HUES6 (cell line): Measurements from ENCODE around the gene DGCR6L.
"Not testable (repeated sequence)": the region's sequence is repeated elsewhere in the genome, so short reads cannot be mapped to it uniquely, and the experiment has no call there.

Experiments used
- H3K27ac ChIP-seq: 2 replicates; pipeline ENCODE4 v1.7.0; 2013; ENCODE audit warnings: low read depth, mild to moderate bottlenecking, low read length, inconsistent platforms
- H3K27me3 ChIP-seq: 2 replicates; pipeline ENCODE4 v1.6.1; 2013; ENCODE audit warnings: low read length; ENCODE audit not compliant: control insufficient read depth, insufficient read depth
- H3K36me3 ChIP-seq: 2 replicates; pipeline ENCODE4 v1.6.1; 2013; ENCODE audit warnings: low read length; ENCODE audit not compliant: control insufficient read depth, insufficient read depth
- H3K4me1 ChIP-seq: 2 replicates; pipeline ENCODE4 v1.6.1; 2013; ENCODE audit warnings: low read length; ENCODE audit not compliant: control insufficient read depth, insufficient read depth
- H3K4me3 ChIP-seq: 2 replicates; pipeline ENCODE4 v1.5.1; 2013; ENCODE audit warnings: low read depth, low read length
- H3K9ac ChIP-seq: one replicate; pipeline ENCODE4 v1.6.1; 2013; ENCODE audit warnings: mild to moderate bottlenecking, low read length
- H3K9me3 ChIP-seq: 2 replicates; pipeline ENCODE4 v1.6.1; 2013; ENCODE audit warnings: low read depth, low read length; ENCODE audit not compliant: control insufficient read depth, insufficient read depth

The DGCR6L gene

DNA sequence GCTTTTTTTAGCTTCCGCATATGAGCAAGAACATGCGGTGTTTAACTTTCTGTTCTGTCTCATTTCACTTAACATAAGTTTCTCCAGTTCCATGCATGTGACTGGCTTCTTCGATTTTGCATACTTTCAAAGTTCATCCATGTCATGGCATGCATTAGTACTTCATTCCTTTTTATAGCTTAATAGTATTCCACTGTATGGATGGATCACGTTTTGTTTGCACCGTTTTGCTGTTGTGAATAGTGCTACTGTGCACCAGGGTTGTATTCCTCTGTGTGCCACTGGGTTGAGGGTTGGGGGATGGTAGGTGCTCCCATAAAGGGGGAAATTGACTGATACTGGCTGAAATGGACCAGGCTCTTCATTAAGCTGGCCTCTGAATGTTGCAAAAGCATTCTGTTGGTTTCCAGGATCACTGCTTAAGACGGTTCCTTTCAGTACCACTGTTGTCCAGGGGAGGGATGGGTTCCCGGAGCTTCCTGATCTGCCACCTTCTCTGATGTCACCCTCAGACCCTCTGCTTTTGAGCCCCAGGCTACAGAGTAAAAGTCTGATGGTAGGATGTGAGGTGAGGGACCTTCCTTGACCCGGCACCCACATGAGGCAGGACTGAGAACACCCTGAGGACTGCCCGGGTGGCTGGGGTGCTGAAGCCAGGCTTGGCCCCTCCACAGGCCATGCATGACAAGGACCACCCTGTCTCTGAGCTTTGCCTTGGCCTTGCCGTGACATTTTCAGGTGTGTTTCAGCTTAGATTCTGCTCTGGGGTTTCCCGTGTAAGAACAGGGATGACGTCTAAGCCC is 24.4 kb downstream of the DGCR6L start:
- no peak overlapping the region for H3K9ac ChIP-seq
- no peak overlapping the region for H3K4me3 ChIP-seq
- H3K27ac ChIP-seq: no peak overlapping the region
- H3K4me1 ChIP-seq: no peaks in the 10 kb centered on the region
- H3K27me3 ChIP-seq: peaks cover 41% of the 10 kb centered on the region
- H3K36me3 ChIP-seq: no peaks in the 10 kb centered on the region
- no peaks in the 10 kb centered on the region for H3K9me3 ChIP-seq

DNA sequence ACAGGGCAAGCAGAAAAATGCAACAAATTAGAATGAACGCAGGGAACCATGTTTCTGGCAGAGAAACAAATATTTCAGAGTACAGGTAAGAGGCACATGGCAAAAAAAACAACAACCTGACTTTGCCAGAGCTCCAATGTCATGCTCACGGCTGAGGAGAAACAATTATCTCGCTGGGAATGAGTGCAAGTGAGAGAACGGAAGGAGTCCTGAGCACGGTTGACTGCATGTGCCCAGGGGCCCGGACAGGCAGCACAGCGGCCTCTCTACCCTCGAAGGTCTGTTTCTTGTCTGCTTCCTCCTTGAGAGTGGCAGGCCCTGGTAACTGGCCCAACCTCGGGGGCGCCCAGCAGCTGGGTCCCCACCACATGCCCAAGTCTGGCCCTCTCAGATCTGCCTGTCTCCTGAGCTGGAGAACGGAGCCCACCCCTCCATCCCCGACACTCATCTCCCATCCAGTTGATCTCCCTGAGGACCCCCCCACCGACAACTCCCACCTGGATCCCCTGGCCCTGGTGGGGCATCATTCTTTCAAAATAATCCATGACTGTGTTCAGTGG is 27.1 kb downstream of the DGCR6L start:
- H3K36me3 ChIP-seq: no peaks in the 10 kb centered on the region
- H3K4me3 ChIP-seq: no peak overlapping the region
- no peaks in the 10 kb centered on the region for H3K9me3 ChIP-seq
- peaks cover 19% of the 10 kb centered on the region for H3K27me3 ChIP-seq
- H3K27ac ChIP-seq: no peak overlapping the region
- H3K9ac ChIP-seq: no peak overlapping the region
- H3K4me1 ChIP-seq: no peaks in the 10 kb centered on the region

DNA sequence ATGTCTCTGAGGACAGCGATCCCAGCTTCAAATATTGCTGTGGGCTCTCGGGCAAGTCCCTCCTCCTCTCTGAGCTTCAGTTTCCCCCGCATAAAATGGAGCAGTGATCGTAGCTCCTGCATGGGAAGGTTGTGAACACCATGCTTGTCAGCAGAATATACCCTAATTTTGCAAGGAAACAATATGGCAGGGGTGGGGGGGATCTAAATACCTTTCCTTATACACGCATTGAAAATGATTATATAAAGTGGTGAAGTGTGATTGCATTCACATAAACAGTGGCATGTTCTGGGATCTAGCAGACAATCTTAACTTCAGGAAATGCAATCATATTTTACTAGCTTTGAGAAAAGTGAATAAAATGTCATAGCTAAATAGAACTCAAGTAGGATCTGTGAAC is 27.8 kb downstream of the DGCR6L start:
- H3K9me3 ChIP-seq: no peaks in the 10 kb centered on the region
- no peak overlapping the region for H3K4me3 ChIP-seq
- peaks cover 12% of the 10 kb centered on the region for H3K27me3 ChIP-seq
- H3K36me3 ChIP-seq: no peaks in the 10 kb centered on the region
- no peaks in the 10 kb centered on the region for H3K4me1 ChIP-seq
- no peak overlapping the region for H3K9ac ChIP-seq
- H3K27ac ChIP-seq: no peak overlapping the region

- peaks cover 7% of the 10 kb centered on the region; the same call in 1 of the 2 replicates for H3K27me3 ChIP-seq
These were observed 28.2 kb downstream of the DGCR6L start for GRCh38 chr22:20291604-20292063.

DNA sequence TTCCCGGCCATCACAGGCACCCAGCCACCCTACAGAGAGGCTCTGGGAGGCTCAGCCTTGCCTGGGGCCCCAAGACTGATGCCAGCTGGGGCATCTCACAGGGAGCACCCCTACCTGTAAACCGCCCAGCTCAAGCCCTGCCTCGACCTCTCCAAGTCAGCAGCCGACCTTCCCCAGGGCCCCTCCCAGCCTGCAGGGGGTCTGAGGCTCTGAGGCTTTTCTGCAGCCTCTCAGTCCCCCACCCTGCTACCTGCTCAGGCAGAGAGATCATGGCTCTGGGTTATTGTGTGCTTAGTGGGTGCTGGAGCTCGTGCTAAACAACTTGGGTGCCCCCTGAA is 28.6 kb downstream of the DGCR6L start:
- Histone ChIP-seq H3K4me1 (no peaks in the 10 kb centered on the region), H3K27me3 (peaks cover 4% of the 10 kb centered on the region; the same call in 1 of the 2 replicates), H3K36me3 (no peaks in the 10 kb centered on the region), H3K9me3 (no peaks in the 10 kb centered on the region), H3K27ac (no peak overlapping the region), H3K4me3 (no peak overlapping the region), H3K9ac (no peak overlapping the region)

More at GRCh38 chr22:20291604-20292063, 28.2 kb downstream of the DGCR6L start:
- Histone ChIP-seq H3K9me3 (no peaks in the 10 kb centered on the region), H3K4me1 (no peaks in the 10 kb centered on the region), H3K36me3 (no peaks in the 10 kb centered on the region), H3K27ac (no peak overlapping the region), H3K4me3 (no peak overlapping the region), H3K9ac (no peak overlapping the region)

GRCh38 chr22:20290578-20291248 is 29.1 kb downstream of the DGCR6L start:
- Histone ChIP-seq H3K9ac (no peak overlapping the region), H3K4me3 (no peak overlapping the region), H3K4me1 (no peaks in the 10 kb centered on the region), H3K9me3 (no peaks in the 10 kb centered on the region), H3K27me3 (peaks cover 1% of the 10 kb centered on the region; the same call in 1 of the 2 replicates), H3K27ac (no peak overlapping the region), H3K36me3 (no peaks in the 10 kb centered on the region)

GRCh38 chr22:20290045-20290392 is 29.8 kb downstream of the DGCR6L start:
- no peaks in the 10 kb centered on the region for H3K4me1 ChIP-seq
- H3K4me3 ChIP-seq: no peak overlapping the region
- no peaks in the 10 kb centered on the region for H3K36me3 ChIP-seq
- no peak overlapping the region for H3K27ac ChIP-seq
- no peaks in the 10 kb centered on the region for H3K9me3 ChIP-seq
- H3K27me3 ChIP-seq: no peaks in the 10 kb centered on the region; the same call in 1 of the 2 replicates
- H3K9ac ChIP-seq: no peak overlapping the region

- H3K9ac ChIP-seq: not testable (repeated sequence)
These were observed 30.4 kb downstream of the DGCR6L start for GRCh38 chr22:20289182-20290044.

DNA sequence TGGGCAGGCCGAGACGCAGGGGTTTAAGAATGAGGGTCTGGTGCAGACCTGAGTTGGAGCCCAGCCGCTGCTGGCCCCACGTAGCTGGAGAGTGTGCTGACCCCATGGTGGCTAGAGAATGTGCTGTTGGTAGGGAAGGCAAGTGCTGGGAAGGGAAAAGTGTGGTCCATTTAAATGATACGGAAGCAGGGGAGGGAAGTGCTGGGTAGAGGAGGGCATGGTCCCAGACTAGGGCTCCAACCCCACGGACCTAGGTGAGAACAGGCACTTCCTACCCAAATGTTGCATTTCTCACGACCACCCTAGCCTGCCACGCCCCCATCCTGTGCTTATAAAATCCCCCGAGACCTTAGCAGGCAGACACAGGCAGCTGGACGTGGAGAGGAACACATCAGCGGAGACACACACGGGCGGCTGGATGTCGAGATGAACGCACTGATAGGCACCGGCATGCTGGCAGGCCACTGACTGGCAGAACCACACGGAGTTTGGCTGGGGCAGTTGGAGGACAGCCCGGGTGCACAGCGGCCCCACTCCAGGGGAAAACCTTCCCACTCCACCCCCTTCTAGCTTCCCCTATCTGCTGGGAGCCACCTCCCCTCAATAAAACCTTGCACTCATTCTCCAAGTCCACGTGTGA is 33.0 kb downstream of the DGCR6L start:
- not testable (repeated sequence) for H3K9ac ChIP-seq, H3K36me3 ChIP-seq, H3K27me3 ChIP-seq, H3K4me1 ChIP-seq, H3K27ac ChIP-seq, H3K9me3 ChIP-seq, H3K4me3 ChIP-seq

More at GRCh38 chr22:20289182-20290044, 30.4 kb downstream of the DGCR6L start:
- H3K9me3 ChIP-seq, H3K27ac ChIP-seq, H3K4me1 ChIP-seq, H3K27me3 ChIP-seq, H3K36me3 ChIP-seq, H3K4me3 ChIP-seq: not testable (repeated sequence)

DNA sequence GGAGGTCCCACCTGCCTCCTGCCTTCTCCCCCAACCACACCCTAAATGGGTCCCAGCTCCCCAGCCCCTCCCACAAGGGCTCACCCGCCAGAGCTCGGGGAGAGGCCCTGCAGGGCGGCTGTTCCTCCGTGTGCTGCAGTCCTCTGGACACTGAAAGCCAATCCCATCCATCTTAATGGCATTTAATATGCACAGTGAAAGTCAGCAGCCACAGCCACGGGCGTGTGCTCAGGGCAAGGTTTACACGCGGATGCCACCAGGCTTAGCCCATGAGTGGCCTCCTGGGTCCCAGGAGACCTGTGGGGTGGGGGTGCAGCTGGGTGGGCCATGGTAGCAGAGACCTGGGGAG is 33.6 kb downstream of the DGCR6L start:
- not testable (repeated sequence) for H3K27ac ChIP-seq, H3K4me3 ChIP-seq, H3K9me3 ChIP-seq, H3K27me3 ChIP-seq, H3K36me3 ChIP-seq, H3K9ac ChIP-seq, H3K4me1 ChIP-seq
